Parathyroid adenoma (tissue), 2 donors: ENCODE measurements around the gene LSAMP.

Experiments used
- H2AFZ ChIP-seq: fragments of 300-600 bp; sonication (generic); one replicate; pipeline ENCODE4 v1.7.0; 2017; ENCODE audit warnings: antibody characterized with exemption, mild to moderate bottlenecking
- H3K27ac ChIP-seq: fragments of 300-600 bp; sonication (generic); one replicate; pipeline ENCODE4 v1.7.0; 2017
- H3K27me3 ChIP-seq: fragments of 300-600 bp; sonication (generic); one replicate; pipeline ENCODE4 v1.7.0; 2017; ENCODE audit warnings: low read length; ENCODE audit not compliant: control insufficient read depth, insufficient read depth
- H3K36me3 ChIP-seq: fragments of 300-600 bp; sonication (generic); one replicate; pipeline ENCODE4 v1.7.0; 2017; ENCODE audit warnings: low read length; ENCODE audit not compliant: control insufficient read depth, insufficient read depth
- H3K4me1 ChIP-seq: fragments of 300-600 bp; sonication (generic); one replicate; pipeline ENCODE4 v1.7.0; 2017; ENCODE audit warnings: control low read depth
- H3K4me2 ChIP-seq: fragments of 300-600 bp; sonication (generic); one replicate; pipeline ENCODE4 v1.7.0; 2017; ENCODE audit warnings: low read length
- H3K4me3 ChIP-seq: fragments of 300-600 bp; sonication (generic); one replicate; pipeline ENCODE4 v1.7.0; 2017; ENCODE audit warnings: low read depth, low read length
- H3K79me2 ChIP-seq: fragments of 300-600 bp; sonication (generic); one replicate; pipeline ENCODE4 v1.7.0; 2017; ENCODE audit warnings: control low read depth
- H3K9ac ChIP-seq: fragments of 300-600 bp; sonication (generic); one replicate; pipeline ENCODE4 v1.7.0; 2017; ENCODE audit warnings: mild to moderate bottlenecking
- H3K9me3 ChIP-seq: fragments of 300-600 bp; sonication (generic); one replicate; pipeline ENCODE4 v1.7.0; 2017; ENCODE audit warnings: low read length; ENCODE audit not compliant: control insufficient read depth
- TF ChIP-seq, protein P1 (sequence below): fragments of 300-600 bp; sonication (generic); IDR thresholded peaks from one replicate; pipeline ENCODE4 v1.7.0; 2017; ENCODE audit warnings: antibody characterized with exemption, mild to moderate bottlenecking
- donor health status: primary hyperparathyroidism.

Gene LSAMP

DNA sequence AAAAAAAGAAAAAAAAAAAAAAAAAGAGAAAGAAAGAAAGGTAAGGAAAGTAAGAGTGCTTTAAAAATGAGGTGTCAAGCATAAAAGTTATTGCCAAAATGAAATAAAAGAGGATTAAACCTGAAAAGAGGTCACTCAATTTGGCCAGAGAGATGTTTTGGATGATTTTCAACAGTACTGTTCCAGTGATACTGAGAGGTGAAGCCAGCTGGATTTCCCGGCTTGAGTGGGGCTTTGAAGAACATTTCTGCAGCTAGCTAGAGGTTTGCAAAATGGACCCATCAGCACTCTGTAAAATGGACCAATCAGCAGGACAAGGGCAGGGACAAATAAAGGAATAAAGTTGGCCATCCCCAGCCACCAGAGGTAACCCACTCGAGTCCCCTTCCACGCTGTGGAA lies 128.5 kb downstream of the LSAMP start:
- Histone ChIP-seq H2AFZ (no peak overlapping the region), H3K27ac (no peak overlapping the region), H3K9me3 (no peaks in the 10 kb centered on the region), H3K9ac (no peak overlapping the region), H3K27me3 (no peaks in the 10 kb centered on the region), H3K4me1 (peaks cover 6% of the 10 kb centered on the region), H3K36me3 (no peaks in the 10 kb centered on the region), H3K79me2 (no peaks in the 10 kb centered on the region), H3K4me2 (no peak overlapping the region), H3K4me3 (no peak overlapping the region)
- TF ChIP-seq, protein P1, sequence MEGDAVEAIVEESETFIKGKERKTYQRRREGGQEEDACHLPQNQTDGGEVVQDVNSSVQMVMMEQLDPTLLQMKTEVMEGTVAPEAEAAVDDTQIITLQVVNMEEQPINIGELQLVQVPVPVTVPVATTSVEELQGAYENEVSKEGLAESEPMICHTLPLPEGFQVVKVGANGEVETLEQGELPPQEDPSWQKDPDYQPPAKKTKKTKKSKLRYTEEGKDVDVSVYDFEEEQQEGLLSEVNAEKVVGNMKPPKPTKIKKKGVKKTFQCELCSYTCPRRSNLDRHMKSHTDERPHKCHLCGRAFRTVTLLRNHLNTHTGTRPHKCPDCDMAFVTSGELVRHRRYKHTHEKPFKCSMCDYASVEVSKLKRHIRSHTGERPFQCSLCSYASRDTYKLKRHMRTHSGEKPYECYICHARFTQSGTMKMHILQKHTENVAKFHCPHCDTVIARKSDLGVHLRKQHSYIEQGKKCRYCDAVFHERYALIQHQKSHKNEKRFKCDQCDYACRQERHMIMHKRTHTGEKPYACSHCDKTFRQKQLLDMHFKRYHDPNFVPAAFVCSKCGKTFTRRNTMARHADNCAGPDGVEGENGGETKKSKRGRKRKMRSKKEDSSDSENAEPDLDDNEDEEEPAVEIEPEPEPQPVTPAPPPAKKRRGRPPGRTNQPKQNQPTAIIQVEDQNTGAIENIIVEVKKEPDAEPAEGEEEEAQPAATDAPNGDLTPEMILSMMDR = no peak

GRCh38 chr3:116314476-116314875 lies 130.8 kb downstream of the LSAMP start:
- Histone ChIP-seq H3K27ac (no peak overlapping the region), H3K4me1 (peaks cover 6% of the 10 kb centered on the region), H3K27me3 (no peaks in the 10 kb centered on the region)

GRCh38 chr3:116306720-116307119 lies 138.6 kb downstream of the LSAMP start:
- Histone ChIP-seq H3K4me3 (no peak overlapping the region), H3K9me3 (no peaks in the 10 kb centered on the region), H2AFZ (no peak overlapping the region), H3K79me2 (no peaks in the 10 kb centered on the region), H3K9ac (no peak overlapping the region), H3K4me2 (no peak overlapping the region), H3K36me3 (no peaks in the 10 kb centered on the region), H3K4me1 (no peaks in the 10 kb centered on the region), H3K27ac (no peak overlapping the region), H3K27me3 (no peaks in the 10 kb centered on the region)
- TF ChIP-seq, protein P1 = no peak

More at GRCh38 chr3:116314476-116314875, 130.8 kb downstream of the LSAMP start:
- Histone ChIP-seq H3K36me3 (no peaks in the 10 kb centered on the region), H2AFZ (no peak overlapping the region), H3K4me2 (no peak overlapping the region), H3K79me2 (no peaks in the 10 kb centered on the region), H3K9ac (no peak overlapping the region), H3K9me3 (no peaks in the 10 kb centered on the region), H3K4me3 (no peak overlapping the region)
- TF ChIP-seq, protein P1 = no peak

DNA sequence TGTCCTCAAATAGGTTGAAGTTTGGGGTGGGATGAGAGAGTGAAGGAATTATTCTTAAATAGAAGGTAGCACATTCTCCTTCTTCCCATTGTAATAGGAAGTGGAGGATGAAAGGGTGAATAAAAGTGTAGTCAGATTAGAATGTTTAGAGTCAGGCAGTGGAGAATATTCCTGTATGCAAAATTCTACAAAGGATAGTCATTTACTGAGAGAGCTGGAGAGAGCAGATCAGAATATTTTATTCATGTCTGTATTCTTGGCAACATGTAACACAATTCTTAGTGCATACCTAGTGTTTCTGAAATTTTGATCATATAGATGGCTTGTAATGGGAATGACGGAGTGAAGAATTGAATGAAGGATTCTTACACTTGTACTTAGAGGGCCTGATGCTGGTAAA lies 139.1 kb downstream of the LSAMP start:
- Histone ChIP-seq H2AFZ (no peak overlapping the region), H3K27ac (no peak overlapping the region), H3K36me3 (no peaks in the 10 kb centered on the region), H3K9me3 (no peaks in the 10 kb centered on the region), H3K4me2 (no peak overlapping the region), H3K27me3 (no peaks in the 10 kb centered on the region), H3K9ac (no peak overlapping the region), H3K4me1 (no peaks in the 10 kb centered on the region), H3K79me2 (no peaks in the 10 kb centered on the region), H3K4me3 (no peak overlapping the region)
- TF ChIP-seq, protein P1 = no peak

DNA sequence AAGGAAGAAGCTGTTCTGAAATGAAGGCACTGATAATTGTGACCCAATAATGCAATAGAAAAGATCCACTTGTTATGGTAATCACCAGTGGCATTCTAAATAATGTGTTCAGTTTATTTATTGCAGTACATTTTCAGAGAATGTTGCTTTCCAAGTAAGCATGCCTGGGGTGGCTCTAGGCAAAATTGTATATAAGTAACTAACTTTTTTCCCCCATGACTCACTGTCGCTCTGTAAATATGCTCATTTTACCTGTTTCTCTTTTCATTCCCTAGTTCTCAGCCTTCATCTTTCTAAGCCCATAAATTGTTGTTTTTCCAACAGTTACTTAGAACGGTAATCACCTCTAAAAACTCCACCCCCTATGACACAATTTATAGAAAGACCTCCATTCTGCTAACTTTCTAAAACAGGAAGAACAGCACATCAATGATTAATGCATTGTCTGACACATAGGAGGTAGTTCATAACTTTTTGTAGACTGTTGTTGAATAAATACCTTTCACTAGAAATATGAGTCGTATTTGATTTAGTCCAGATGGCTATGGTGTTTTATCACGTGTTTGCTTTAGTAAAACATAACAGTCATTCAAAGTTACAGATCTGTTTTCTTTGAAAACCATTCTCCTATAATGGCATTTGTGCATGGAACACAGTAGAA lies 143.1 kb downstream of the LSAMP start:
- Histone ChIP-seq H3K36me3 (no peaks in the 10 kb centered on the region), H3K9me3 (no peaks in the 10 kb centered on the region), H3K79me2 (no peaks in the 10 kb centered on the region), H3K4me1 (peaks cover 2% of the 10 kb centered on the region), H3K27ac (no peak overlapping the region), H3K4me2 (no peak overlapping the region), H3K9ac (no peak overlapping the region), H3K27me3 (no peaks in the 10 kb centered on the region), H2AFZ (no peak overlapping the region), H3K4me3 (no peak overlapping the region)
- TF ChIP-seq, protein P1 = no peak
